Stimulated activated CD4-positive, alpha-beta T cell treated with anti-CD3 and anti-CD28 coated beads, Interleukin-12 subunit alpha, Interleukin-12 subunit beta, amount 100 ng/mL, for 24 hours (primary cell): Measurements from ENCODE around the gene PDE4D.

Source experiments
- DNase-seq, 2 experiments: peaks; one replicate each; pipeline ENCODE4 v3.0.0-alpha.2; 2020; ENCODE audit warnings: low read depth in 2 of 2

The PDE4D gene

DNA sequence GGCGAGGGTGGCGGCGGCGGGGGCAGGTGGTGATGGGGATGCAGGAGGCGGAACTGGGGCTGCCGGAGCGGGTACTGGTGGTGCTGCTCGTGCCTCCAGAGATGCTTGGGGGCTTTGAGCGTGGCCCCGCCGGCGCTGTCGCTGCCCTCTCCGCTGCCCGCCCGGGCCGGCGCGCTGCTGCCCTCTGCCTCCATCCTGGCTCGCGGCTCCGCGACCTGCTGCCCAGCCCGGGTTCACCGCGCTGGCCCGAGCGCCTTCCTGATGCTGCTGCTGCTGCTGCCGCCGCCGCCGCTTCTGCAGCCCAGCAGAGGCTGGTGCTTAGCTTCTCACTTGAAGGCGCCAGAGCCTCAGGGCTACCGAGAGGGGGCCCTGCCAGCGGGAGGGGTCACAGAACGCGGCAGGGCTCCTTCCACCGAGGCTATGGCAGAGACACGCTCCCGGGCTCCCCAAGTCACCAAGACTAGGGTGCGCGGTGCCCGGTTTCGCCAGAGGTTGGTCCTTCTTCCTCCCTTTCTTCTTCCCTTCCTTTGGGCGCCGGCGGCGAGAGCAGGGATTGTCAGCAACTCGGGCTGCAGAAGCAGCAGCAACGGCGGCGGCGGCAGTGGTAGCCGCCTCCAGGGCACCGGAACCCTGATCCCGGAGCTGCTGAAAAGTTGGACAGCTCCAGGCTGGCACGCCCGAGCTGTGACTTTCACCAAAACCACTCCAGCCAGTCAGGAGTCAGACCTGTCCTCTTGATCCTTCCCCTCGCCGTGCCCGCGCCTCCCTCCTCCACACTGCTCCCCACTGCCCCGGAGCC, at the start of gene PDE4D:
Gene PDE4D (minus strand): TSS at position 298 of the 799 bp plus-strand sequence.
- DNase-seq: peak in 1 of 2 experiments; percentile 1

DNA sequence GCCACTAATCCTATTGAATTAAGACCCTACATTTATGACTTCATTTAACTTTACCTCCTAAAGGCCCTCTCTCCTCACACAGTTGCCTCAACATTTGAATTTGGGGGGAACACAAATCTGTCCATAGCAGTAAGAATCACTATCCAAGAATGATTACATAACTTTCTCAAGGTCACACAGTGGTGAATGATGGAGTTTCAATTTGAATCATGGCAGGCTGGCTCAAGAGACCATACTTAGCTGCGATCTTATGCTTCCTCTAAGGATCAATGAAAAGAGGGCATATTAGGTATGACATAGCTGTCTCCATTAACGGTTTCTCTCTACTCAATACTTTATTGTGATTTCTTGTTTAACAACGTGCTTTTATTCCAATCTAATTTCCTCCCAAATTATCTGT, 44.1 kb upstream of the PDE4D start:
- DNase-seq: no peak

DNA sequence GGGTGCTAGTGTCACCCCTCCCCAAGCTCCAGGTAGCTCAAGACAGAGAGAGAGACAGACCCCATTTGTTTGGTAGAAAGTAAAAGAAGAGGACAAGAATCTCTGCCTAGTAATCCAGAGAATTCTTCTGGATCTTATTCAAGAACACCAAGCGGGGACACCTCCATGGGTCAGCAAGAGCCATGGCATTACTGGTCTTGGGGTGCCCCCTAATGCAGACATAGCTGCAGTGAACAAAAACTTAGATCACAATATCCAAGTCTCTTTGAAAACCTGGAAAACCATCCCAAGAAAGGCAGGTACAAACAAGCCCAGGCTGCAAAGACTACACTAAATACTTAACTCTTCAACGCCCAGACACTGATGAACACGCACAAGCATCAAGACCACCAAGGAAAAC, 29.9 kb upstream of the PDE4D start:
- no peak for DNase-seq

DNA sequence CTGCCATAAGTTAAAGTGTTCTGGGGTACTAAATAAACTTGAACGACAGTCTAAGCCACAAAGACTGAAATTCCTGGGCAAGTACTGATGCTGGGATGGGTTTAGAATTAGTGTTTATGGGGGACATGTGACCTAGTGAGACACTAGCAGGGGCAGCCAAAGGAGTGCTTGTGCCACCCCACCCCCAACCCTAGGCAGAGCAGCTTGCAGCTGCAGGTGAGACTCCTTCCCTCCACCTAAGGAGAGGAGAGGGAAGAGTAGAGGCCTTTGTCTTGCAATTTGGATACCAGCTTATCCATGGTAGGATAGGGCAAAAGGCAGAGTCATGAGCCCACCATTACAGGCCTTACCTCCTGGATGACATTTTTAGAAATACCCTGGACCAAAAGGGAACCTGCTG, 28.7 kb upstream of the PDE4D start:
- DNase-seq: no peak

DNA sequence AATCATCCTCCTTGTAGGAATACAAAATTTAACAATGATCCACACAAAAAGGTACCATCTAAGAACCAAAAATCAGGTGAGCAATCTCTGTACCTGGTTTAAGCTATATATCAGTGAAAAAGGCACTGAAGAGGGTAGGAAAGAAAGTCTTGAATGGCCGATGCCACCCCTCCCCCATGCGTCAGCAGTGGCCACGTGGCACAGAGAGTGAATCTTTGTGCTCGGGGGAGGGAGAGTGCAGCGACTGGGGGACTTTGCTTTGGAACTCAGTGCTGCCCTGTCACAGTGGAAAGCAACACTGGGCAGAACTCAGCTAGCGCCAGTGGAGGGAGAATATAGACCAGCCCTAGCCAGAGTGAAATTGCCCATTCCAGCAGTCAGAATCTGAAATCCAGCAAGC, 28.3 kb upstream of the PDE4D start:
- DNase-seq: no peak

DNA sequence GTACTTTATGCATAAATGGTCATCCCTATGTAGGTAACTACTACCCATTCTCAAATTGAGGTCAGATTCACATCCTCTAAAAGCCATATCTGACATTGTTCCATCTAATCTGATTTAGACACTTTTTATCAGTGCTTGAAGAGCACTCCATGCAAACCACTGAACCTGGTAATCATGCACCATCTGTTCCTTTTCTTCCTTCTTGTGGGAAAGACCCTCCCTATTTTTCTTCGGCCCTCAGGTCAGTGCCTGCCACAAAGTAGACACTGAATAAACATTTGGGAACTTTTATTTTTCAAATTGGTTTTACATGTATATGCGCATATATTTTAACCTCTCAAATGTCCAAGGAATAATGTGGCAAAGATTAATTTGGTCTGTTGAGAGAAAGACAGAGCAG, 26.0 kb upstream of the PDE4D start:
- no peak for DNase-seq

DNA sequence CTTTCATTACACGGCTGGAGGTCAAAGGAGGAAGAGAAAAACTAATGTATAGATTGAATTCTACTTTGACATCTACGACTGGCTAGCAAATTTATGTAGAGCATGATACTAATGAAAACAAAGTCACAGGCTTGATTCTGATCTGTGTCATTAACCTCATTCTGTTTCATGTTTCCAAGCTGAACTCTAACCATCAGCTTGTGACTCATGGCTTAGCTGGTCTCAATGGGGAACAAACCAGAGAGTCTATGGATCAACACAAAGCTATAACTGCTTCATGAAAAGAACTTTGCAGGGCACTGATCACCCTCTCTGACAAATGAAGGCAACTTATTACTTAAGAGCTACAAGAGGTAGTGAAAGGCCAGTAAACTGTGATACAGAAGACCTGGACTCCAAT, 23.6 kb upstream of the PDE4D start:
- no peak for DNase-seq

DNA sequence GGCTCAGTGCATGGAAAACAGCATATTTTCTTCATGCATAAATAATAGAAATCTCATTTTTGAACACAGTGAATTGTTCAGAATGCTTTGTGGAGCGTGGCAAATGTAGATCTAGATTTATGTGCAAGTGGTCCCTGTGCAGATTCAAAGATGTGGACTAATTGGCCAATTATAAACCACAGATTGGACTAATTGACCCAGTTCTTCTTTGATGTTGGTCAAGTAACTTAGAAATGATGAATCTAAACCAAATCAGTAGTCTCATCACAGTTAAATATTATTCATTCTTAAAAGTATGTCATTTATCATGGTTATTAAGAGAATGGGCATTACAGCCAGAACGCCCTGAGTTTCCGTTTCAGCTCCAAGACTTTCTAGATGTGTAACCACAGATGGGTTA, 11.7 kb upstream of the PDE4D start:
- no peak for DNase-seq

DNA sequence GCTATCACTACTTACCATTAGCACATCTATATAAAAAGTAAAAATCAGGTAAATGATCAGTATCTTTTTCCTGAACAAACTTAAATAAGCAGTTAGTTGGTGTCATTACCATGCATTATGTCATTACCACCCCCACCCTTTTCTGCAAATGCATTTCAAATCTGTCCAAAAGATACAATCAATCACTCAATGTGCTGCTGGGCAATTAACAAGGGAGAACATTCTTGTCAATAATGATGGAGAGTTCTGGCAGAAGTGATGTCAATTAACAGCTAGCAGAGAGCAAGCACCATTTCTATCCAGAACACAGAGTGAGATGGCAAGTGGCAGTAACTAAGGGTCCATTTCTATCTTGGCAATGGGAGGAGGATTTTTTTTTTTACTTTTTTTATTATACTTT, 3.5 kb upstream of the PDE4D start:
- DNase-seq: no peak

DNA sequence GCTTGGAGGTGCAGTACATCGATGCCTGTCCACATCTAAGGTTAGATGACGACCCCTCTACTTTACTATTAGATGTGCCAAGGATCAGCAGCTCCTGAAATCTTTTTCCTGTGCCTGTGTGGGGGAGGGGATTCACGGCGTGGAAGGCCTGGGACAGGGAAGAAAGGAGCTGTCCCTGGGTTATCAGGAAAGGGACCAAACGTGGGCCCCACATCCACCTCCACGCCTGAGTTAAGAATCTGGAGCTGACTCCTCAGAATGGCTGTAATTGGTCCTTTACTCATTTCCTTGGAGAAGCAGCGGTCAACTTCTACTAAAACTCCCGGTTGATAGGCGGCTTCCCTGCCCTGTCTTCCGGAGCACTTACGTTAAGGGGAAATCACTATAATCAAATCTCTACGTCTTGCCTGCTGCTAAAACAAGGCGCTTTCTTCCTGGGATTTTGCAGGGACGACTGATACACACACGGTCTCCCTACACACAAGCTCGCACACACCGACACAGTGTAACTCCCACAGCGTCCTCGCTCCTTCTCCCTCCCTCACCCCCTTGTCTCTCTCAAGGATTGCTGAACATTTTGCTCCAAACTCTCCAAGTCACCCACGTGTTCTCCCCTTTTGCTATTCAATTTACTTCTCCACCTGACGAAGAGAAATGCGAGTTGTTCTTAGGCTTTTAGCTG, 1.4 kb downstream of the PDE4D start:
- DNase-seq: no peak

DNA sequence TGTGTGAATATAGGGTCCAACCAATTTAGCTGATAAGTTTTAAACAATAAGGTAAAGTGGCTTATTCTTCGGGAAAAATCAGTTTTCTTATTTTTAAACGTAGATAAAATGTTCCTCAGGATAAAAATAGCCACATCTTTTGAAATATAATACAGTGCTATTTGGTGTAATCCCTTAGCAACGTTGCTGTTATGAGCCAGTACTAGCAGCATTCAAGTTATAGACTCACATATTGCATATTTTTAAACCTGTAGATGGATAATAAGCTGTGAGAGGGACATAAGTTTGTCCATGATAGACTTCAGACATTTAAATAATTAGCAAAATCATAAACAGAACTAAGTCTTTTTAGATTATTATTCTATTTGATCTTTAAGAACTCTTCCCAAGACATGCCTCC, 6.3 kb downstream of the PDE4D start:
- DNase-seq: no peak

DNA sequence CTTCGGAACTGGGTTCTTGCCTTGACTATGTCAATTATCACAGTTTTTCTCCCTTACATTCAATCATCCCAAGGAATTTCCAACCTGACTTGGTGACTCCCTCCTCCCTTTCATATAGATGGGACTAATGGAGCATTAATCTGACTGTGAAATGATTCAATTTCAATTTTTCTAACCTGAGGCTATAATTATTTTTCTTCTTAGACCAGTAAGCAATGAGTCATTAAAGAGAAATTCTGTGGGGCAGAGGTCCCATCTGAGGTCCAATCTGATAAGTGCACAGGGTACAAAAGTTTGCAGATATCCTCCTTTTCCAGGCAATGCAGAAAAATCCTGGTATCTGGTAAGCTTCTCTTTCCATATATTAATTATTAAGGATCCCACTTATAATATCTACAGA, 18.9 kb downstream of the PDE4D start:
- DNase-seq: no peak

DNA sequence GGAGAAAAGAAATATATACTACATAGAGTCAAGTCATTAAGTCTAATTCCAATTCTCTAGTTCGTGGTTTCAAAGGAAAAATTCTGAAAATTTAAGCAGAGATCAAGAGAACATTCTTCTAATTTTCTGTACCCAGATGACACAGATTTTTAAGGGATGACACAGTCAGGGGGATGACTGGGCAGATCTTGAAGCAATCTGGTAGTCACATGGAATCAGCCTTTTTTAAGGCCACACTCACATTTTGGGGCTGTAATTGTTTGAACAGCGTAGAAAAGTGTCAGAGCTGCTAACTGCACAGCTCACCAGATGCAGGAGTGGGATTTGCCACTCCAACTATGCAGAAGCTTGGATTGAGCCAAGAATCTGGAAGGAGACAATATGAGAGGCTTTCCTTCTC, 20.4 kb downstream of the PDE4D start:
- no peak for DNase-seq

DNA sequence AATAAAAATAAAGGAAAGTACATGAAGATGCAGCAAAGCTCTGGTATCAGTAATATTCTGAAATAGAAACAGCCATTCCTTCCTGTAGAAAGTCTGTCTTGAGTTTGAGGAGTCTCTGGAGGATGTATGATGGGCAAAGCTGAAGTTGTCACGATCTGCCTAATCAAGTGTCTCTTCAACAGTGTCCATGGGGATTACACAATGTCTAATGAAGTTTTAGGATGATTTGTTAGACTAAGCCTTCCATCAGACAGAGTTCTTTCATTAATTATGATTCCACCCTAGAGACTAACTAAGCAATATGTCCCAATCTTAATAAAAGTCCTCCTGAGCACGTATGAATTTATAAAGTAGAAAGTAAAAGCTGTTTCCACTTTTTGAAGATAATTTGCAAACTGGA, 26.9 kb downstream of the PDE4D start:
- DNase-seq: no peak

DNA sequence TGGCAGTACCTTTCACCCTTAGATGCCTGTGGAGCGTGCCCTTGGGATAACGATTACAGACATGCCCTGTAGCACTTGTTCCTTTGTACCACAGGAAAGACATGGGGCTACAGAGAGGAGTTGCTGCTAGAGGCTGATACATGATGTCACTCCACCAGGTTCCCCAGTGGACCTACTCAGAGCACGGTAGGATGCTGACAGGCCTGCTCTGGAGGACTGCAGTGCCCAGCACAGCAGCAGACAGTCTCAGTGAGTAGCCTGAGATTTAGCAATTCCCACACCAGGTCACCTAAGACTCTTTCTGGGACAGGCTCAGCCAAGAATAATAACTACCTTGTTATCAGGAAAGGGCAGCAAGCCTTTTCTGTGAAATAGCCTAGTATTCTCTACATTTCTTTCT, 28.8 kb downstream of the PDE4D start:
- no peak for DNase-seq

DNA sequence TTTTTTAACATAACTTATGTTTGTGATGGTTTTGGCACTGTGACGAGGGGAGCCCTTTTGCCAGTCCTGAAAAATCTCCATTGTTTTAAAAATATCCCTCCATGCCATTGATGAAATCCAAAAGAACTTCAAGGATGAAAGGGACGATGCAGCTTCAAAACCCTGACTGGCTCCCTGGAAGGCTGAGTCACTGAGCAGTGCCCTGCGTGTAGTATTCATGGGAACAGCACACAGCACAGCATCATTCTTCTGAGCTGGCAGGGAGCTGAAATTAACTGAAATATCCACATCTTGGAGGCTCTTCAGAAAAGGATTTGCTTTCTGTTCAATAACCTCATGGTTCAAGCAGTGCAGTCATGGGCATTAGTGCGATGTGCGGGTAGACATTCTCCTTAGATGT, 29.7 kb downstream of the PDE4D start:
- DNase-seq: no peak

DNA sequence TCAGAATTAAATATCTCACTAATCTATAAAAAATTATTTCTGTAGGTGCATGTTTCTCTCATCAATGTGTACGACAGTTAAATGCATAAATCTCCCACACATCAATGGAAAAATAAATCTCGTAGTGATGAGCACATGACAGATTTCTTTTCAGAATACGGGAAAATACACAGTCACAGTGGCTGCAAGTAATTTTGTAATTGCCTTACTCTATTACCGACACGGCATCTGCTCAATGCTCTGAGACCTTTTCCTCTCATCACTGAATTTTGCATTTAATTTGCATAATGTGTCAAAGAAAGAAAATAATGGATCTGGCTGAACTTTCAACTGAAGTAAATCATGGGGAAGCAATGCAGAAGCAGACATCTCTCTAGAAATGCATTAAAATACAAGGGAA, 37.2 kb downstream of the PDE4D start:
- no peak for DNase-seq

DNA sequence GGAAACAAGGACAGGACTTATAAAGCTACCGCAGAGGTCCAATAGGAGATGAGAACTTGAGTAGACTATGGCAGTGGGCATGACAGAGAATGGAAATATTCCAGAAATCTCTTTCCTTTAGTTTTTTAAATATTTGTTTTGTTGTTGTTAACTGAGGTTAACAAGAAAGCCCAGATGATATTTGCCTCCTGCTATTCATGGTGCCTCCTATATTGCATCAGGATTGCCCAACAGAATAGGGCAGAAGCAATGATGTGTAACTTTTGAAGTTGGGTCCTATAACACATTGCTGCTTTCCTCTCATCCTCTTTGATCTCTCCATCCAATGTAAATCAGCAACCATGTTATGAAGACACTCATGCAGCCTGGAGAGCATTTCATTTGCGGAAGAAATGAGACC, 42.8 kb downstream of the PDE4D start:
- no peak for DNase-seq

DNA sequence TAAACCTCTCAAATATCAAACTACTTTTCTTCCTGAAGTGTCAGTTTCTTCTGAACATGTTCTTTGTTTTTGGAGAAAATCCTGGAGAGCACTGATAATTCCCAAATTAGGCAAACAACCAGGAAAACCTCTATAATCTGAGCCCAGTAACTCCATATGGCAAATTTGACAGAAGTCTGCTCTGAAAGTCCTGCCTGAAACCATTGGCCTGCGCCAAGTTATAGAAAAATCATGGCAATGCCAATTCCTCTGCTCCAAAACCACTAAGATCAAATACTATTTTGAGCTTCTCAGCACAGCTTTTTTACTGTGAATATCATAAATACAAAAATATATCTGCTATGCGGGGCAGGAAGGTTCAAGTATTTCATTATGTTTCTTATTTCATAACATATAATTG, 45.9 kb downstream of the PDE4D start:
- no peak for DNase-seq

DNA sequence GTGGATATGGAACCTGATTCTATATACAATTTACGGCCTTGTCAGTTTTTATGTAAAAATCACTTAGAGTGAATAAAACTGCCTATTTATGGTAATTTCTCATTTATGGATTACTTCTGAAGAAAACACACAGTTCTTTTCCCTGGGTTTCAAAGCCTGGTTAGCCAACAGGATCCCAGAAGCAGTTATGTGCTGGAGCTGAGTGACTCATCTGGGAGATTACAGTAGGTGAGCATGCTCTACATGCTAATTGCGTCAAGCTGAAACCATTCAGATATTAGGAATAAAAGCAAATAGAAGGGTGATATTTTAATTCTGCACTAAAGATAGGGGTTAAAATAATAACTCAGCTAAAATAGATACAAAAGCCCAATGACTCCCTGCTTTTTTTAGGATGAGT, 47.8 kb downstream of the PDE4D start:
- DNase-seq: no peak

DNA sequence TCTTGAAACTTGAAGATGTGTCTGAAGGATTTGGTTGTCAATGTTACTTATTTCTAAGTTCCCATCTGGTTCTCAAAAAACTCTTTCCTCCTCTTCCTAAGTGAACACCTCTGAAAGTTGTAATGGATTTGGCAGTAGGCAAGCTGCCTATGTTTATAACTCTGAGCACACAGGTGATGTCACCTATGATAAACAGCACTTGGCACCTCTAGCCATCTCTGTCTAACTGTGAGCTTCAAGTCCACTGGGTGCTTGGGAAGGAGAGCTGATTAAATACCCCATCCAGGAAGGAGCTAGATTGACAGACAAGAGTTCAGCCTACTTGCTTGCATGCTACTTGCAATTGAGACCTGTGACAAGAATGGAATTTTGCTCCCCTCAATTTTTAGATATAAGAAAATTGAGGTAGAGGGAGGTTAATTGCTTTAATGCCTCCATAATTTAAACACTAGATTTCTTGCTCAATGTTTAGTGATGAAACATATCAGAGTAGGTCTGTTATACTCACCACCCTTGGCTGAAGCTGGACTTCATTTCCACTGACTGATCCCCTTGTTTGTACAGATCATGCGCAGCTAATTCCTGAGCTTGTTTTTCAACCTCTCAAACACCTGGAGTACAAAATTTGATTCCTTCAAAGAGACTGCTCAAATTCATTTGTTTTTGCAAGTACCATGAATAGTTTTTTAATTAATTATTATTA, 49.9 kb downstream of the PDE4D start:
- no peak for DNase-seq

DNA sequence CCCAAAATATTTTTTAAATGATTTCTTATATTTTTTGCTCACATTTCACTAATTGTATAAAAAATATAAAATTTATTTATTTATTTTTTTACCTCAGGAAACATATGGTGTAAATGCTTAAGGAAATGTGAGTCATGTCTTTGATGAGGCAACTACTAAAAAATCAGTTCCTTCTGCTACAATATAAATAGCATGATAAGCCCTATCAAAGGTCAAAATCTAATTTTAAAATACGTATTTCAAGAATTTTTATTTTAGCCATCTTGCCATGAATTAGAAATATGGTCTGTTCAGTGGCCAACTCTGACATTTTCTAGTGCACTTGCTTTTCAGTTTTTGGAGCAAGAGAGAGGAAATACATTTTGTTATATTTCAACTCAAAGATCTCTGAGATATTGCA, 50.5 kb downstream of the PDE4D start:
- no peak for DNase-seq

DNA sequence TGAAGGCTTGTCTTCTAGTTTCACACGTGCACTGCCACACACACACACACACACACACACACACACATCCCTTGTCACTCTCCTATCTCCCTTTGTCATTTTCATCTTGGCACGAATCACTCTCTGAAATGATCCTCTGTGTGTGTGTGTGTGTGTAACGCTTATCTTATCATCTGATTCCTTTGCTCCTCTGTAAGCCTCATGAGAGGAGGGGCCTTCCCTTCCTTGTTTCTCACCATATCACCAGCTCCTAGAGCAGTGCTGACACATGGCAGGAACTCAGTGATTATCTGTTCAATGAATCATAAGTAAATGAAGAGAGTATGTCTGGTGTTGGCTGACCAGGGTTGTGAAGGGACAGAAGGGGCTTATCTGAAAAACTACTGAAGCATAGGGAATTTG, 53.3 kb downstream of the PDE4D start:
- no peak for DNase-seq
